ENCODE results near the gene GJA4.

- TF ChIP-seq PTBP1 (IDR thresholded peaks at IDR 0.05; ENCODE audit: low read depth, low read length, poor library complexity, severe bottlenecking) (no peak), TAF1 (CRISPR knock-in tag; IDR thresholded peaks at IDR 0.05) (no peak), CTCF (CRISPR knock-in tag; IDR thresholded peaks at IDR 0.05) (no peak), CHD2 (IDR thresholded peaks at IDR 0.05; ENCODE audit: low read depth, low read length) (no peak), ZNF580 (CRISPR knock-in tag; IDR thresholded peaks at IDR 0.05; ENCODE audit: borderline replicate concordance, low read depth) (no peak), TBL1XR1 (IDR thresholded peaks at IDR 0.05; ENCODE audit: borderline replicate concordance, low read length, partially characterized antibody) (no peak), REST (IDR thresholded peaks at IDR 0.05; ENCODE audit: borderline replicate concordance in 1 of 2, low read depth in 1 of 2, low read length in 2 of 2) (no peak), USF2 (IDR thresholded peaks at IDR 0.05; ENCODE audit: low read depth, low read length) (no peak), USF2 (CRISPR knock-in tag; IDR thresholded peaks at IDR 0.05; ENCODE audit: borderline replicate concordance) (no peak), HNRNPL (IDR thresholded peaks at IDR 0.05; ENCODE audit: low read depth, low read length) (no peak)
Observed at GRCh38 chr1:34755961-34756360, 36.8 kb upstream of the GJA4 start.

All from HepG2 (cell line).